ENCODE measurements around the gene PNPLA5.
A peak's percentile ranks its signal among the peaks of the same experiment; 100 is the strongest.

PNPLA5 gene

GRCh38 chr22:43884600-43885318 lies 7.1 kb downstream of the PNPLA5 start:
- Histone ChIP-seq H3K9me3 (ENCODE audit: insufficient read depth, low read length) (no peaks in the 10 kb centered on the region), H3K36me3 (ENCODE audit: low read length) (no peaks in the 10 kb centered on the region), H3K9ac (ENCODE audit: low read length) (no peak overlapping the region), H4K20me1 (ENCODE audit: low read depth, low read length) (no peaks in the 10 kb centered on the region), H3K4me3 (ENCODE audit: insufficient read depth, low read length, poor library complexity, severe bottlenecking) (no peak overlapping the region), H3K27ac (ENCODE audit: low read depth, low read length) (no peak overlapping the region), H3K9me2 (replicated peaks; ENCODE audit: insufficient read depth, low read length) (no peaks in the 10 kb centered on the region), H3K4me2 (ENCODE audit: low read depth, low read length, poor library complexity, severe bottlenecking) (no peak overlapping the region), H3F3A (ENCODE audit: insufficient read depth) (no peaks in the 10 kb centered on the region), H2AFZ (ENCODE audit: low read depth, low read length, severe bottlenecking) (no peak overlapping the region), H3K27me3 (ENCODE audit: low read length) (no peaks in the 10 kb centered on the region), H3K79me2 (ENCODE audit: insufficient read depth, low read length) (no peaks in the 10 kb centered on the region)
- TF ChIP-seq EZH2phosphoT487 (conservative IDR thresholded peaks at IDR 0.05; ENCODE audit: low read length) (no peak), CTCF (IDR thresholded peaks at IDR 0.05; ENCODE audit: insufficient read depth, low read length, poor library complexity, severe bottlenecking) (peak; percentile 72)

- H3K9ac ChIP-seq (ENCODE audit: low read length): no peak overlapping the region
- H3K36me3 ChIP-seq (ENCODE audit: low read length): no peaks in the 10 kb centered on the region
- no peak overlapping the region for H3K4me2 ChIP-seq (ENCODE audit: low read depth, low read length, poor library complexity, severe bottlenecking)
- H3K9me3 ChIP-seq (ENCODE audit: insufficient read depth, low read length): no peaks in the 10 kb centered on the region
- no peak overlapping the region for H3K4me3 ChIP-seq (ENCODE audit: insufficient read depth, low read length, poor library complexity, severe bottlenecking)
- H3K9me2 ChIP-seq (replicated peaks; ENCODE audit: insufficient read depth, low read length): no peaks in the 10 kb centered on the region
- H3K27ac ChIP-seq (ENCODE audit: low read depth, low read length): no peak overlapping the region
- H4K20me1 ChIP-seq (ENCODE audit: low read depth, low read length): no peaks in the 10 kb centered on the region
- no peaks in the 10 kb centered on the region for H3K27me3 ChIP-seq (ENCODE audit: low read length)
- no peaks in the 10 kb centered on the region for H3K79me2 ChIP-seq (ENCODE audit: insufficient read depth, low read length)
- no peak for TF ChIP-seq EZH2phosphoT487 (conservative IDR thresholded peaks at IDR 0.05; ENCODE audit: low read length)
- no peak for TF ChIP-seq CTCF (IDR thresholded peaks at IDR 0.05; ENCODE audit: insufficient read depth, low read length, poor library complexity, severe bottlenecking)
- H2AFZ ChIP-seq (ENCODE audit: low read depth, low read length, severe bottlenecking): no peak overlapping the region
- no peaks in the 10 kb centered on the region for H3F3A ChIP-seq (ENCODE audit: insufficient read depth)
Observed at GRCh38 chr22:43883719-43884415, 7.9 kb downstream of the PNPLA5 start.

- H2AFZ ChIP-seq (ENCODE audit: low read depth, low read length, severe bottlenecking): no peak overlapping the region
- no peaks in the 10 kb centered on the region for H3K79me2 ChIP-seq (ENCODE audit: insufficient read depth, low read length)
- no peak overlapping the region for H3K4me3 ChIP-seq (ENCODE audit: insufficient read depth, low read length, poor library complexity, severe bottlenecking)
- H3K9ac ChIP-seq (ENCODE audit: low read length): no peak overlapping the region
- no peak overlapping the region for H3K27ac ChIP-seq (ENCODE audit: low read depth, low read length)
- H3K36me3 ChIP-seq (ENCODE audit: low read length): no peaks in the 10 kb centered on the region
- H3K9me2 ChIP-seq (replicated peaks; ENCODE audit: insufficient read depth, low read length): no peaks in the 10 kb centered on the region
- no peak overlapping the region for H3K4me2 ChIP-seq (ENCODE audit: low read depth, low read length, poor library complexity, severe bottlenecking)
- no peaks in the 10 kb centered on the region for H3K9me3 ChIP-seq (ENCODE audit: insufficient read depth, low read length)
- no peaks in the 10 kb centered on the region for H3K27me3 ChIP-seq (ENCODE audit: low read length)
- TF ChIP-seq CTCF (IDR thresholded peaks at IDR 0.05; ENCODE audit: insufficient read depth, low read length, poor library complexity, severe bottlenecking) (peak; percentile 68), EZH2phosphoT487 (conservative IDR thresholded peaks at IDR 0.05; ENCODE audit: low read length) (no peak)
- H4K20me1 ChIP-seq (ENCODE audit: low read depth, low read length): no peaks in the 10 kb centered on the region
- H3F3A ChIP-seq (ENCODE audit: insufficient read depth): no peaks in the 10 kb centered on the region
Observed at GRCh38 chr22:43883012-43883661, 8.7 kb downstream of the PNPLA5 start.
